Smooth muscle cell (in vitro differentiated cells): ENCODE results near the gene LAG3. TPM values are rescaled to one million over a fixed set of nuclear protein-coding genes. Genes with fewer than 3 reads are reported as not detected.

ENCODE experiments used
- DNase-seq: peaks from one replicate; lab custom pipeline; 2025; ENCODE audit not compliant: unreplicated experiment; lab: John Stamatoyannopoulos, UW
- H2AFZ ChIP-seq: fragments of 200-600 bp; sonication (generic); 2 replicates; pipeline ENCODE4 v1.6.0; 2016; ENCODE audit warnings: antibody characterized with exemption, low read depth, mild to moderate bottlenecking
- H3F3A ChIP-seq: fragments of 200-600 bp; sonication (generic); 2 replicates; pipeline ENCODE4 v1.6.0; 2017; ENCODE audit warnings: antibody characterized with exemption, low read depth
- H3K27ac ChIP-seq: fragments of 200-600 bp; sonication (generic); 2 replicates; pipeline ENCODE4 v1.5.1; 2016; ENCODE audit warnings: low read depth, mild to moderate bottlenecking
- H3K27me3 ChIP-seq: fragments of 200-600 bp; sonication (generic); 2 replicates; pipeline ENCODE4 v1.6.1; 2016; ENCODE audit warnings: low read depth, mild to moderate bottlenecking
- H3K36me3 ChIP-seq: fragments of 200-600 bp; sonication (generic); 2 replicates; pipeline ENCODE4 v1.5.1; 2016; ENCODE audit warnings: low read depth
- H3K4me1 ChIP-seq: fragments of 200-600 bp; sonication (generic); 2 replicates; pipeline ENCODE4 v1.5.1; 2016; ENCODE audit warnings: low read depth
- H3K4me2 ChIP-seq: fragments of 200-600 bp; sonication (generic); 2 replicates; pipeline ENCODE4 v1.6.0; 2016; ENCODE audit warnings: mild to moderate bottlenecking
- H3K4me3 ChIP-seq: fragments of 200-600 bp; sonication (generic); 2 replicates; pipeline ENCODE4 v1.5.1; 2016; ENCODE audit warnings: mild to moderate bottlenecking
- H3K79me2 ChIP-seq: fragments of 200-600 bp; sonication (generic); 2 replicates; pipeline ENCODE4 v1.6.0; 2016; ENCODE audit warnings: low read depth, mild to moderate bottlenecking
- H3K9ac ChIP-seq: fragments of 200-600 bp; sonication (generic); 2 replicates; pipeline ENCODE4 v1.6.0; 2016; ENCODE audit warnings: low read depth
- H3K9me3 ChIP-seq: fragments of 200-600 bp; sonication (generic); replicated peaks from 2 replicates; pipeline ENCODE4 v1.5.1; 2016; ENCODE audit warnings: low read depth
- H4K20me1 ChIP-seq: fragments of 200-600 bp; sonication (generic); 2 replicates; pipeline ENCODE4 v1.6.0; 2016; ENCODE audit warnings: low read depth
- WGBS: methylation state at CpG from one replicate; pipeline ENCODE4 v1.1.7; 2016; ENCODE audit warnings: low lambda C conversion rate; 5-methylcytosine and 5-hydroxymethylcytosine counted together
- polyA plus RNA-seq: library from polyadenylated mRNA; unstranded; fragments of >200 nt; fragmentation: Nextera tagmentation; extraction: Ambion mirVana; gene quantifications from 2 replicates; pipeline ENCODE4 v1.2.1, GENCODE V29; 2016
- total RNA-seq: library from RNA; depleted of rRNA; stranded (reverse); fragments of >200 nt; gene quantifications from 2 replicates; pipeline ENCODE4 v1.2.3, GENCODE V29; 2014
- TF ChIP-seq, protein P1 (sequence below): fragments of 200-600 bp; sonication (generic); IDR thresholded peaks from 2 replicates; pipeline ENCODE4 v1.5.1; 2017; ENCODE audit warnings: borderline replicate concordance, mild to moderate bottlenecking, antibody characterized with exemption; ENCODE audit not compliant: insufficient read depth, poor library complexity, severe bottlenecking

Gene LAG3
- total and polyA plus RNA-seq, 2 experiments from 2014 or later: 0.18 to 1.7 TPM

DNA sequence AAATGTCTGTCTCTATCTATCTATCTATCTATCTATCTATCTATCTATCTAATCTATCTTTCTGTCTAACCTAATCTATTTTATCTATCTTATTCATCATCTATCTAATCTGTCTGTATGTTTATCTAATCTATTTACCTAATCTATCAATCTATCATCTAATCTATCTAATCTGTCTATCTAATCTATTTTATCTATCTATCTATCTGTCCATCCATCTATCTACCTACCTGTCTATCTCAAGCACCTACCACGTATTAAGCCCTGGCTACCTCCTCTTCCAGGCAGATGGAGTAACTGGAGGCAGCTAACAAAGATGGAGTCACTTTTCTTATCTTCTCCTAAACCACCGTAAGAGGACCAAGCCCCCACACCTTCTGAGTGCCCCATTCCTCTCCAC lies 22.8 kb downstream of the LAG3 start:
- TF ChIP-seq, protein P1, sequence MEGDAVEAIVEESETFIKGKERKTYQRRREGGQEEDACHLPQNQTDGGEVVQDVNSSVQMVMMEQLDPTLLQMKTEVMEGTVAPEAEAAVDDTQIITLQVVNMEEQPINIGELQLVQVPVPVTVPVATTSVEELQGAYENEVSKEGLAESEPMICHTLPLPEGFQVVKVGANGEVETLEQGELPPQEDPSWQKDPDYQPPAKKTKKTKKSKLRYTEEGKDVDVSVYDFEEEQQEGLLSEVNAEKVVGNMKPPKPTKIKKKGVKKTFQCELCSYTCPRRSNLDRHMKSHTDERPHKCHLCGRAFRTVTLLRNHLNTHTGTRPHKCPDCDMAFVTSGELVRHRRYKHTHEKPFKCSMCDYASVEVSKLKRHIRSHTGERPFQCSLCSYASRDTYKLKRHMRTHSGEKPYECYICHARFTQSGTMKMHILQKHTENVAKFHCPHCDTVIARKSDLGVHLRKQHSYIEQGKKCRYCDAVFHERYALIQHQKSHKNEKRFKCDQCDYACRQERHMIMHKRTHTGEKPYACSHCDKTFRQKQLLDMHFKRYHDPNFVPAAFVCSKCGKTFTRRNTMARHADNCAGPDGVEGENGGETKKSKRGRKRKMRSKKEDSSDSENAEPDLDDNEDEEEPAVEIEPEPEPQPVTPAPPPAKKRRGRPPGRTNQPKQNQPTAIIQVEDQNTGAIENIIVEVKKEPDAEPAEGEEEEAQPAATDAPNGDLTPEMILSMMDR: no peak
- Histone ChIP-seq H3K4me1 (peaks cover 10% of the 10 kb centered on the region), H3K27me3 (no peaks in the 10 kb centered on the region), H3K4me3 (no peak overlapping the region), H2AFZ (no peak overlapping the region), H3K79me2 (no peaks in the 10 kb centered on the region), H3K36me3 (no peaks in the 10 kb centered on the region), H3F3A (no peaks in the 10 kb centered on the region), H4K20me1 (no peaks in the 10 kb centered on the region), H3K27ac (no peak overlapping the region), H3K9me3 (no peaks in the 10 kb centered on the region), H3K4me2 (no peak overlapping the region), H3K9ac (no peak overlapping the region)
- 94% methylated on average over 2 of the region's 2 CpGs for WGBS
- DNase-seq: no peak

DNA sequence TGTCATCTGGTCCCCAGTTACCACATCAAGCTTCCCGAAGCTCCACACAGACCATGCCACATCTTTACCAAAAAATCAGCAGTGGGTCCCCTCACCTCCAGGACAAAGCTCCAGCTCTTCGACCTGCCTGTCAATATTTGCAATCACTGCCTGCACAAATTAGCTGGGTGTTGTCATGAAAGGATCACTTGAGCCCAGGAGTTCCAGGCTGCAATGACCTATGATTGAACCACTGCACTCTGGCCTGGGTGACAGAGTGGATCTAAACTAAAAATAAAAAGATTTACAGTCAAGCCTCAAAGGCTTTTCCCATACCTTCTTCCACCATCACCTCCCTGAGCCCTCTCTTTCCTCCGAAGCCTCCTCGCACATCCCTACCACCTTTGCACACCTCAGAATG lies 24.3 kb downstream of the LAG3 start:
- no peak overlapping the region for H3K4me2 ChIP-seq
- H3K27ac ChIP-seq: no peak overlapping the region
- no peak overlapping the region for H2AFZ ChIP-seq
- no peak for DNase-seq
- no peak overlapping the region for H3K4me3 ChIP-seq
- 95% methylated on average over 4 of the region's 4 CpGs for WGBS
- peaks cover 10% of the 10 kb centered on the region for H3K4me1 ChIP-seq
- no peaks in the 10 kb centered on the region for H3K9me3 ChIP-seq
- TF ChIP-seq, protein P1: no peak
- no peaks in the 10 kb centered on the region for H3F3A ChIP-seq
- H3K79me2 ChIP-seq: no peaks in the 10 kb centered on the region
- H4K20me1 ChIP-seq: no peaks in the 10 kb centered on the region
- no peak overlapping the region for H3K9ac ChIP-seq
- no peaks in the 10 kb centered on the region for H3K27me3 ChIP-seq
- no peaks in the 10 kb centered on the region for H3K36me3 ChIP-seq

DNA sequence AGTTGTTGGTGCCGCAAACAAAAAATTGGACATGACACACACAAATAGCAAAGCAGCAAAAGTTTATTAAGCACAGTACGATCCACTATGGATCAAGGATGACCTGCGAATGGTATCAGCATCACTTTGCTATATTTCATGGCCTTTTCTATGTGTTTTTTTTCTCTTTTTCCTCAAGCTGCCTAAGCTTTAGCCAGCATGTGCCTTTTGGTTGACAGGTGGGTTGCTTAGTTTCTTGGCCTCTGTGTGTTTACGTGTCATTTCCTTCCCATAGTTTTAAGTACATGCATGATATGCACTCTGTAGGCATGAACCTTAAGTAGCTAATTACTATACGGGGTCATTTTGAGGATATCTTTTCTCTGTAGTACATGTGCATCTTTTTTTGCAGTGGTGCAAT lies 26.8 kb downstream of the LAG3 start:
- Histone ChIP-seq H3K4me3 (no peak overlapping the region), H3K27me3 (no peaks in the 10 kb centered on the region), H4K20me1 (no peaks in the 10 kb centered on the region), H3K36me3 (no peaks in the 10 kb centered on the region), H3F3A (no peaks in the 10 kb centered on the region), H2AFZ (no peak overlapping the region), H3K9ac (no peak overlapping the region), H3K79me2 (no peaks in the 10 kb centered on the region), H3K4me2 (no peak overlapping the region), H3K9me3 (no peaks in the 10 kb centered on the region), H3K27ac (no peak overlapping the region), H3K4me1 (no peaks in the 10 kb centered on the region)
- TF ChIP-seq, protein P1: no peak
- DNase-seq: no peak
- WGBS: 95% methylated on average over 5 of the region's 5 CpGs

DNA sequence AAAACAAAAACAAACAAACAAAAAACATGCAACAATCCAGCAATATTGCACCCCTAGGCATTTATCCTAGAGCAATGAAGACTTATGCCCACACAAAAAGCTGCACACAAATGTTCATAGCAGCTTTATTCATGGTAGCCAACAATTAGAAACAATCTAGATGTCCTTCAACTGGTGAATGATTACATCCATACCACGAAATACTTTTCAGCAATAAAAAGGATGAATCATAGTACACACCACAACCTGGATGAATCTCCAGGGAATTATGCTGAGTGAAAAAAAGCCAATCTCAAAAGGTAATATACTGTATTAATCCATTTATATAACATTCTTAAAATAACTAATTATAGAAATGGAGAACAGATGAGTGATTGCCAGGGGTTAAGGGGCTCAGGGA lies 34.9 kb downstream of the LAG3 start:
- Histone ChIP-seq H2AFZ (no peak overlapping the region), H3F3A (no peaks in the 10 kb centered on the region), H4K20me1 (no peaks in the 10 kb centered on the region), H3K9me3 (no peaks in the 10 kb centered on the region), H3K27me3 (no peaks in the 10 kb centered on the region), H3K9ac (no peak overlapping the region), H3K4me1 (no peaks in the 10 kb centered on the region), H3K79me2 (no peaks in the 10 kb centered on the region), H3K27ac (no peak overlapping the region), H3K4me2 (no peak overlapping the region), H3K36me3 (no peaks in the 10 kb centered on the region), H3K4me3 (no peak overlapping the region)
- no peak for DNase-seq
- TF ChIP-seq, protein P1: no peak
- 75% methylated on average over 1 of the region's 1 CpG for WGBS
